SH-SY5Y (cell line): Measurements from ENCODE around the gene SATB1.

Source experiments
- GATA2 ChIP-seq: IDR thresholded peaks from 2 replicates; pipeline ENCODE4 v1.6.1; 2011; ENCODE audit warnings: mild to moderate bottlenecking, low read depth, low read length
- GATA3 ChIP-seq: IDR thresholded peaks from 2 replicates; pipeline ENCODE4 v1.6.1; 2011; ENCODE audit warnings: low read depth, mild to moderate bottlenecking, low read length, moderate library complexity

- TF ChIP-seq GATA2 (no peak), GATA3 (no peak)
These were observed 74.0 kb downstream of the SATB1 start for GRCh38 chr3:18351069-18351628.
